ENCODE results near the gene DIDO1.
"Not testable (repeated sequence)": the region's sequence is repeated elsewhere in the genome, so short reads cannot be mapped to it uniquely, and the experiment has no call there.

Gene DIDO1

GRCh38 chr20:62854121-62854520, 72.2 kb downstream of the DIDO1 start:
- DNase-seq (ENCODE audit: low read depth), result no peak

- DNase-seq (ENCODE audit: low read depth), result not testable (repeated sequence)
Measured at GRCh38 chr20:62853304-62853703, 73.0 kb downstream of the DIDO1 start.

- DNase-seq (ENCODE audit: low read depth), result no peak
Measured at GRCh38 chr20:62852841-62853240, 73.5 kb downstream of the DIDO1 start.

GRCh38 chr20:62852196-62852595, 74.1 kb downstream of the DIDO1 start:
- DNase-seq (ENCODE audit: low read depth), result no peak

- DNase-seq (ENCODE audit: low read depth), result no peak
Measured at GRCh38 chr20:62850333-62850974, 75.9 kb downstream of the DIDO1 start.

GRCh38 chr20:62849431-62849830, 76.9 kb downstream of the DIDO1 start:
- no peak for DNase-seq (ENCODE audit: low read depth)

- DNase-seq (ENCODE audit: low read depth), result not testable (repeated sequence)
Measured at GRCh38 chr20:62848917-62849316, 77.4 kb downstream of the DIDO1 start.

GRCh38 chr20:62846166-62846890, 80.0 kb downstream of the DIDO1 start:
- no peak for DNase-seq (ENCODE audit: low read depth)

- no peak for DNase-seq (ENCODE audit: low read depth)
Measured at GRCh38 chr20:62845416-62846160, 80.7 kb downstream of the DIDO1 start.

GRCh38 chr20:62844182-62844581, 82.1 kb downstream of the DIDO1 start:
- no peak for DNase-seq (ENCODE audit: low read depth)

GRCh38 chr20:62843656-62844055, 82.6 kb downstream of the DIDO1 start:
- DNase-seq (ENCODE audit: low read depth), result no peak

GRCh38 chr20:62841705-62842212, 84.5 kb downstream of the DIDO1 start:
- DNase-seq (ENCODE audit: low read depth), result no peak

- DNase-seq (ENCODE audit: low read depth), result no peak
Measured at GRCh38 chr20:62840244-62841197, 85.8 kb downstream of the DIDO1 start.

GRCh38 chr20:62839816-62840215, 86.5 kb downstream of the DIDO1 start:
- DNase-seq (ENCODE audit: low read depth), result no peak

GRCh38 chr20:62839261-62839660, 87.0 kb downstream of the DIDO1 start:
- DNase-seq (ENCODE audit: low read depth), result no peak

GRCh38 chr20:62838128-62838891, 88.0 kb downstream of the DIDO1 start:
- DNase-seq (ENCODE audit: low read depth), result no peak

- no peak for DNase-seq (ENCODE audit: low read depth)
Measured at GRCh38 chr20:62837790-62838127, 88.5 kb downstream of the DIDO1 start.

- no peak for DNase-seq (ENCODE audit: low read depth)
Measured at GRCh38 chr20:62836967-62837490, 89.3 kb downstream of the DIDO1 start.

- DNase-seq (ENCODE audit: low read depth), result no peak
Measured at GRCh38 chr20:62835931-62836861, 90.1 kb downstream of the DIDO1 start.
